Femur (tissue), 1 donor: ENCODE measurements around the gene RNF112.
"Not testable (repeated sequence)": the region's sequence is repeated elsewhere in the genome, so short reads cannot be mapped to it uniquely, and the experiment has no call there.

Experiments
- DNase-seq: peaks from one replicate; pipeline ENCODE4 v3.0.0-alpha.2; 2017

RNF112 gene

DNA sequence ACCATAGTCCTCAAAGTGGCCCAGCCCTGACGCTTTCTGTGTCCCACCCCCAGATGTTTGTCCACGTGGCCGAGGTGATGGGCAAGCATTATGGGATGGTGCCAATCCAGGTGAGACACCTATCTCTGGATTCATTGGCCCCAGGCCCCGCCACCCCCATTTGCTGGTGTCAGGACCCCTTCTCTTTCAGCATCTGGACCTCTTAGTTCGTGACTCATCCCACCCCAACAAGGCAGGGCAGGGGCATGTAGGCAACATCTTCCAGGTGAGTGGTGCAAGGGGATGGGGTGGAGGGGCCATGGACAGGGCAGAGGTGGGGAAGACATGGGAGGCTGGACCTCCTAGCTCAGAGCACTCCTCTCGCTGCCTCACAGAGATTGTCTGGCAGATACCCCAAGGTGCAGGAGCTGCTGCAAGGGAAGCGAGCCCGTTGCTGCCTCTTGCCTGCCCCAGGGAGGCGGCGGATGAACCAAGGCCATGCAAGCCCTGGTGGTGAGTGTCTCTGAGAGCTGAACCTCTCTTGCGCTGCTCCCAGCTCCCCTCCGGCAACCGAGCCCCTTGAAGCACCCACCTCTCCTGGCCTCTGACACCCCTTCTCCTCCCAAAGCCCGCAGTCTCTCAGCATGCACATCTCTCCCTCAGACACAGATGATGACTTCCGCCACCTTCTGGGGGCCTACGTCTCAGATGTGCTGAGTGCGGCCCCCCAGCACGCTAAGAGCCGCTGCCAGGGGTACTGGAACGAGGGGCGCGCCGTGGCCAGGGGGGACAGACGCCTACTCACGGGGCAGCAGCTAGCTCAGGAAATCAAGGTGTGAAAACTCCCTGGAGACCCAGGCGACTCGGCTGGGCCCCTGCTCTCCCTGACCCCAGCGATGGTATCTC, 3.6 kb downstream of the RNF112 start:
- no peak for DNase-seq

DNA sequence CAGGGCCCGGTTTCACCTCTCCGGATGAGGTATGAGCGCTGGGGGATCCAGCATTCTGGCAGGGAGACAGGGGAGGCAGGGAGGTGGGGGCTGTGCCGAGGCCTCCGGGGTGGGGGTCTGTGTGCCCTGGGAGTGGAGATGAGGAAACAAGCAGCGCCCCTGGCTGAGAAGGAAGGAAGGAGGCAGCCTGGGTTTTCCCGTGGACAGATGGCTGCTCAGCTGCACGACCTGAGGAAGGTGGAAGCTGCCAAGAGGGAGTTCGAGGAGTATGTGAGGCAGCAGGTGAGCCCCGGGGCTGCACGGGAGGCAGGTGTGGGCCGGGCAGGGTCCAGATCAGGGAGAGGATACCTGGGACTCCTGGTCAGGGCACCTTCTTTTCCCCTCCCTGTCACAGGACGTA, 4.3 kb downstream of the RNF112 start:
- no peak for DNase-seq

DNA sequence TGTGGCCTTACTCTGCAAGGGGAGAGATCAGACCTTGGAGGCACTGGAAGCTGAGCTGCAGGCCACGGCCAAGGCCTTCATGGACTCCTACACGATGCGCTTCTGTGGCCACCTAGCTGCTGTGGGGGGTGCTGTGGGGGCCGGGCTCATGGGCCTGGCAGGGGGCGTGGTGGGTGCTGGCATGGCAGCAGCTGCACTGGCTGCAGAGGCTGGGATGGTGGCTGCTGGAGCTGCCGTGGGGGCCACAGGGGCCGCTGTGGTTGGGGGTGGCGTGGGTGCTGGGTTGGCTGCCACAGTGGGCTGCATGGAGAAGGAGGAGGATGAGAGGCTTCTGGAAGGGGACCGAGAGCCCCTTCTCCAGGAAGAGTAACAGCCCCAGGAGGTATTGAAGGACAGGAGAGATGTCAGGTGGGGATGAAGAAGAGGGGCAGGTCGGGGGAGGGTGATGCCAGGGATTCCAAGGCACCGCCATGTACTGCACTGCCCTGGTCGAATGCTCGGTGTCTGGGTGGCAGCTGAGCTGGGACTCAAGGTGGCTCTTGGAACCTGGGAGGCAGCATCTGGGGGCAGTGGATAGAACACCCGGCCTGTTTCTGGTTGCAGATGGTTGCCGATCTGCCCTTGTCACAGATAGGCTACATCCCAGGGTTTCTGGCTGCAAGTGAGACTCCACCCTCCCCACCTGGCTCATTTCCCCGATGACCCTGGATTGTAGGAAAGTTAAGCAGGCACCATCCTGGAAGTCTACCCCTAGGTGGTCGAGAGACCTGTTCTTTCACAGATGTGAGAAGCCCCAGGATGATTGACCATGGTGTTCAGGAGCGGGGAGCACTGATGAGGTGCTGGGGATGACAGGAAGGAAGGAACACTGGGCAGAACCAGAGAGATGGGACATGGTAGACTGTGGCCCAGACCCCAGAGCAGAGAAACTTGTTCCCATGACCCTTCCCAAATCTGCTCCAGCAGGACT, 5.1 kb downstream of the RNF112 start:
- no peak for DNase-seq

DNA sequence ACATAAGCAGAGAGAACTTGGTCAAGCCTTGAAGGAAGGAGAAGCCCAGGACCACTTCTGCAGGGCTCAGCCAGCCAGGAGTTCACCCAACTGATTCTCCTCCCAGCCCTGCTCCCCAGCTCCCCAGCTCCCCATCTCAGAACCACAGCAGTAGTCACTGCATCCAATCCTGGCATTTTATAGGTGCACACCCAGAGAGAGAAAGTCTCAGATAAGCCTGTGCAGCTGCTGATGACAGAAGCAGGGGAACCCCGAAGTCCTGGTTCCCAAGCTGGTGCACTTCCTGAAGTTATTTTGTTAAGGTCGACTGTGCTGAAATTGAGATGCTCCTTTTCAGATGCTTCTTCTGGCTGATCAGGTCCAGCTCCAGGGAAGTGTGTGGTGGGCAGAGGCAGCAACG, 6.6 kb downstream of the RNF112 start:
- no peak for DNase-seq

DNA sequence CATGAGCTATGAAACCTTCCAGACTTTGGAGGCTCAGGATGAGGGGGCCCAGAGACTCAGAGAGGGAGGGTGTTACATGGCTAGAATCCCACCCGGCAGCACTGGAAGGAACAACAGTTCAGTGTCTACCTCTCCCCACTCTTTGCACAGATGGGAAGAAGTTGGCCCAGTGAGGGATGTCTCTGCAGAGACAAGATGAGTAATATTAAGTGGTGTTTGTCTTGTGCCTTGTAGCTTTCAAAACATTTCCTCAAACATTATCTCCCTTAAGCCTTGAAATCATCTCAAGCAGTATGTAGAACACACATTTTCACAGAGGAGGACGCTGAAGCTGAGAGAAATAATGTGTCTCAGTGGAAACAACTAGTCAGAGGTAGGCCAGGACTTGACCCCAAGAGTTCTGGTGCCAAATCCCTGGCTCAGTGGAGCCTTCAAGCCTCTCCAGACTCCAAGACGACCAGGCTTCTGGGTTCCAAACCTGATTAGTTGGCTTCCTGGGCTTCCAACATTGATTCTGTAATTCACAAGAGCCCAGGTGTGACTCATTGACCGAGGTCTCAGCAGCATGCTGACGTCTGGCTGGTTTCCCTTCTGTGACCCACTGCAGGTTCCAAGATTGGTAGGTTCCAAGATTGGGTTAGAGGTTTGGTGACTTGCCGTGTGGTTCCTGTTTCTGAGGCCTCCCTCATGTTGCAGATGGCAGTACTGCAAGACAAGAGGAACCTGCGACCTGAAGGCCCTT, 7.4 kb downstream of the RNF112 start:
- DNase-seq = no peak

DNA sequence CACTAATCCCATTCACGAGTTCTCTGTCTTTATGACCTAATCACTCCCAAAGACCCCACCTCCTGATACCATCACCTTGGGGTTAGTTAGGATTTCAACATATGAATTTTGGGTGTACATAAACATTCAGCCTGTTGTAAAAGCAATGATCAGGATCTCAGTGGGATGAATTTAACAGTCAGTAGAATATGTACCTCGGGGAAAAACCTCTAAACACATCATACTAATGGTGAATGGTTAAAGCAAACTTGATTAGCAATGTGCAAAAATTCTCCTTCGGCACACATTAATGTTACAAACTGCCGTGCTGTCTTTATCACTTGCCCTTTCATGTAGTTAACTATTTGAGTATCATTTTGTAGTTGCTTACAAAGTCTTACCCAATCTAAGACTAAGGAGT, 10.2 kb downstream of the RNF112 start:
- no peak for DNase-seq

DNA sequence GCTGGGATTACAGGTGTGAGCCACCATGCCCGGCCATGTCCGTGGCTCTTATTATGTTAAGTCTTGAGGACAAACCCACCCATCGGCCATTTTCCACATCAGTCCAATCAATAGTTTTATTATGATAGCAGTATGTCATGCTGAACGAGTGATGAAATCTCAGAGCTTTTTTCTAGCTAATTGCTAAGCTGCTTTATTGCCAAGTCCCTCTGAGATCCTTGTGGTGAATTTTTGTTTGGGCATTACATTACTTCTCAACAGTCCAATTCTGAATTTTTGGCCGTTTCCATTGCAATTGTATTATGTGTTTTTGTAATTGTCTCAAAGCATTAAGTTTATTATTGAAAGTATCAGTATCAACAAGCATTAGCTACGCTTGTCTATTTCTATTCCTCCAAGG, 10.9 kb downstream of the RNF112 start:
- DNase-seq = no peak

DNA sequence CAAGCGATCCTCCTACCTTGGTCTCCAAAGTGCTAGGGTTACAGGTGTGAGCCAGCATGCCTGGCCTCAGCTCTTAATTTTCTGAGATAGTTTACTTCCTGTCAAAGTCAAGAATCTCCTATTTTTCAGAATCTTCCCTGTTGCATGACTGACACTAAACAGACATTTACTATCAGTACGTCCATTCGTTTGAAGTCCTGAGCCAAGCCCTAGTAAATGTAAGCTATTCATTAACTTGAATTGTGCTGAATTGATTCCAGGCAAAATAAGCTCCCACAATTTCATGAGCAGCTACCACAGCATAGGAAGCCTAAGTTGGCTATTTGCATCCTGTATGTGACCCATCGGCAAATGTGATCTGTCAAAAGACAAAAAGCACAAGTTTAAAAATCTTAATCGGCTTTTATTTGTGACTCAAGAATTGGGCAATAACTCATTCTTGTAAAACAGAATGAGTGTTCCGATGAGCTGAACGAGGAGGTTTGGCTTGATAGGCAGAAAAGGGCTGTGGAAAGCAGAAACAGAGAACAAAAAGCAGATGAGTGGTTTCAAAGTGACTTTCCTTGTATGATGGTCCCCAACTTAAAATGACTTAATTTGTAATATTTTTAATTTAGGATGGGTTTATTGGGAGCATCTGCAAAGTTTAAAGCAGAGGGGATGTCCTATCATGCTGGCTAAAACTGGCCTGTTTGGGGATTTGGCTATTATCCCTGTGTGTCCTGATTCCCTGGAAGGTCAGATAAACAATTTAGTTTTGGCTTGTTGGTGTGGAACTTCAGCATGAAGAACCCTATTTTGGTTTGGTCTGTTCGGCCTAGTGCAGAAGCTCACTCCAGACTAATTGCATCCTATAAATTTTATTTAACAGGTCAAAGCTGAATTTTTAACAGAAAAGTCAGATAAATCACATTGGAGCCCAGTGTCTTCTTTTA, 14.2 kb downstream of the RNF112 start:
- DNase-seq = no peak

DNA sequence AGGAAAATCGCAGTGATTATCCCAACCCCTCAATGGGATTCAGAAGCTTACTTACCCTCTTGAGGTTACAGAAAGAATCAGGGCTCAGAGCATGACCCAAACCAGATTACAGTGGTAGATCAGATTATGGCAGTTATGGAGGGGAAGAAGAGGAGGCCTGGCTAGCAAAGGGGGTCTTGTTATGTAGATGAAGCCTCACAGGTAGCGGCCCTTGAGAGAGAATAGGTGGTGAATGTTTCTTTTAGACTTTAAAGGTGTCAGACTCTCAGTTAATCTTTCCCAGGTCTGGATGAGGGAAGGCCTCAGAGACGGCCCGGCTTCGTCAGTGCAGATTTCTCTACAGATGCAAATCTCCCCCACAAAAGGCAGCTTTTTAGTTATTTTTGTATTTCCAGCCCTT, 15.6 kb downstream of the RNF112 start:
- DNase-seq = no peak

DNA sequence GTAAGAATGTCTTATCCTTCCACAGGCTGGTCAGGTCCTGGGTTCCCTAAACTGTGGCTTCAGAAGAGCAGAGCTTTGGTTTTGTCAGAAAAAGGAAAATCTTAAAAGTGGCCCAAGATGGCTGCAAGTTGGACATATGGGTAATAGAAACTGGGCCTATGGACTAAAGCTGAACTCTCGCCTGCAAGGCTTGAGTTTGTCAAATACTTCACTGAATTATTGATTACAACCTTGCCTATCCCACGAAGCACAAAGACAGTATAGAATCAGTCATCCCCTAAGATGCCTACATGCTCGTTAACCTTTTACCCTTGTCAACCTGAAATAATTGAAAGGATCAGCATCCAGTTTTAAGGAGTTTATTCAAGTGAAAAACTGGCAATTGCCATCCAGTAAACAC, 20.7 kb downstream of the RNF112 start:
- DNase-seq = no peak

DNA sequence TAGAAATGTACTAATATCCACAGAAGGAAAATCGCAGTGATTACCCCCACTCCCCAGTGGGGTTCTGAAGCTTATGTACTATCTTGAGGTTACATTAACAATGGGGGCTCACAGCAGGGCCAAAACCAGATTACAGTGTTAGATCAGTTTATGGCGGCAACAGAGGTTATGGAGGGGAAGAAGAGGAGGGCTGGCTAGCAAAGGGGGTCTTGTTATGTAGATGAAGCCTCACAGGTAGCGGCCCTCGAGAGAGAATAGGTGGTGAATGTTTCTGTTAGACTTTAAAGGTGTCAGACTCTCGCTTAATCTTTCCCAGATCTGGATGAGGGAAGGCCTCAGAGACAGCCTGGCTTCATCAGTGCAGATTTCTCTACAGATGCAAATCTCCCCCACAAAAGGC, 22.2 kb downstream of the RNF112 start:
- no peak for DNase-seq

DNA sequence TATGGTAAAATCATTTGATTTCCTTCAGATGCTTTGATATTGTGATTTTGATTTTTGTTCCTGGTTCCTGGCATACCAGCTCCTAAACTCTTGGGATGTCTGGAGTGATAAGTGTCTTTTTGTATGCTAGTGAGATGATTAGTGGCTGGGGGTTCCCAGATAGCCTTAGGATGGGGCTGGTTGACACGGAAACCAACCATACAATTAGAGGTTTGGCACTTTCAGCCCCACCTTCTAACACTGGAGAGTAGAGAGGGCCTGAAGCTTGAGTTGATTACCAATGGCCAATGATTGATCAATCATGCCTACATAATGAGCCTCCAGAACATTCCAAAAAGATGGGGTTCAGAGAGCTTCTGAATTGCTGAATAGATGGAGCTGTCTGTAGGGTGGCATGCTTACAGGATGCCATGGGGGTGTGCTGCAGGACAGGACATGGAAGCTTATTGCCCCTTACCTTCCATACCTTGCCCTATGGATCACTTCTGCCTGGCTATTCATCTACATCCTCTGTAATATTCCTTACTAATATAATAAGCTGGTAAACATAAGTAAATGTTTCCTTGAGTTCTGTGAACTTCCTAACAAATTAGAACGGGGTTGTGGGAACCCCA, 22.8 kb downstream of the RNF112 start:
- no peak for DNase-seq

DNA sequence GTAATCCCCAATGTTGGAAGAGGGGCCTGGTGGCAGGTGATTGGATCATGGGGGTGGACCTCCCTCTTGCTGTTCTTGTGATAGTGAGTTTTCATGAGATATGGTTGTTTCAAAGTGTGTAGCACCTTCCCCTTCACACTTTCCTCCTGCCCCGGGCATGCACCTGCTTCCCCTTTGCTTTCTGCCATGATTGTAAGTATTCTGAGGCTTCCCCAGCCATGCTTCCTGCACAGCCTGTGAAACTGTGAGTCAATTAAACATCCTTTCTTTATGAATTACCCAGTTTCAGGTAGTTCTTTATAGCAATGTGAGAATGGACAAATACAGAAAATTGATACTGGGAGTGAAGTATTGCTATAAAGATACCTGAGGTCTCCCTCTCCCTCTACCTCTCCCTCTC, 29.4 kb downstream of the RNF112 start:
- DNase-seq = no peak

DNA sequence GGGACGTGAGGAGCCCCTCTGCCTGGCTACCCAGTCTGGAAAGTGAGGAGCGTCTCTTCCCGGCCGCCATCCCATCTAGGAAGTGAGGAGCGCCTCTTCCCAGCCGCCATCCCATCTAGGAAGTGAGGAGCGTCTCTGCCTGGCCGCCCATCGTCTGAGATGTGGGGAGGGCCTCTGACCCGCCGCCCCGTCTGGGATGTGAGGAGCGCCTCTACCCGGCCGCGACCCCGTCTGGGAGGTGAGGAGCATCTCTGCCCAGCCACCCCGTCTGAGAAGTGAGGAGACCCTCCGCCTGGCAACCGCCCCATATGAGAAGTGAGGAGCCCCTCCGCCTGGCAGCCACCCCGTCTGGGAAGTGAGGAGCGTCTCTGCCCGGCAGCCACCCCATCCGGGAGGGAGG, 30.3 kb downstream of the RNF112 start:
- DNase-seq = not testable (repeated sequence)

DNA sequence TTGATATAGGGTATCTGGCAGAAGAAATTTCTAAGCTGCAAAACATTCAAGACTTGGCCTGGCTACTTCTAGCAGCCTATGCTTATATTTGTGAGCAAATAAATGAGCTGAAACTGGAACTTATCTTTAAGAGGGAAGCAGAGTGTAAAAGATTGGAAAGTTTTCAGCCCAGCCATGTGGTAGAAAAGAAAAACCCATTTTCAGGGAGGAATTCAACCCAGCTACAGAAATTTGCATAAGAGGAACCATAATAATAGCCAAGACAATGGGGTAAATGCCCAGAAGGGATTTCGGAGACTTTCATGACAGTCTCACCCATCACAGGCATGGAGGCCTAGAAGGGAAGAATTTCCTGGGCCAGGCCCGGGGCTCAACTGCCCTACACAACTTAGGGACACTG, 31.7 kb downstream of the RNF112 start:
- no peak for DNase-seq

DNA sequence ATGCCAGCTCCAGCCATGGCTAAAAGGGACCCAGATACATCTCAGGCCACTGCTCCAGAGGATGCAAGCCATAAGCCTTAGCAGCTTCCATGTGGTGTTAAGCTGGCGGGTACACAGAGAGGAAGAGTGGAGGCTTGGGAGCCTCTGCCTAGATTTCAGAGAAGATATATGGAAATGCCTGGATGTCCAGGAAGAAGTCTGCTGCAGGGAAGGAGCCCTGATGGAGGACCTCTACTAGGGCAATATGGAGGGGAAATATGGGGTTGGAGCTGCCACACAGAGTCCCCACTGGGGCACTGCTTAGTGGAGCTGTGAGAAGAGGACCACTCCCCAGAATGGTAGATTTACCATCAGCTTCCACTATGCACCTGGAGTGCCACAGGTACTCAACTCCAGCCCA, 32.1 kb downstream of the RNF112 start:
- DNase-seq = no peak

DNA sequence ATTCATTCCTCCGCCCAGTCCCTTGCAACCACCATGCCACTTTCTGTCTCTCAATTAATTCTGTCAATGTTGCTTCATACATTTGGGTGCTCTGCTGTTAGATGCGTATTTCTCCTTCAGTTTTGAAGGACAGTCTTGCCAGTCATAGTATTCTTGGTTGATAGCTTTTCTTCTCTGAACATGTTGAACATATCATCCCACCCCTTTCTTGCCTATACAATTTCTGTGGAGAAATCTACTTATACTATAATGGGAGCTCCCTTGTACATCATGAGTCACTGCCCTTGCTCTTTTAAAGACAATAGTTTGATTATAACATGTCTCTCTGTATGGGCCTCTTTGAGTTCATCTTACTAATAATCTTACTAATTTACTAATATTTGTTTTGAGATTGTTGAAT, 34.1 kb downstream of the RNF112 start:
- no peak for DNase-seq

DNA sequence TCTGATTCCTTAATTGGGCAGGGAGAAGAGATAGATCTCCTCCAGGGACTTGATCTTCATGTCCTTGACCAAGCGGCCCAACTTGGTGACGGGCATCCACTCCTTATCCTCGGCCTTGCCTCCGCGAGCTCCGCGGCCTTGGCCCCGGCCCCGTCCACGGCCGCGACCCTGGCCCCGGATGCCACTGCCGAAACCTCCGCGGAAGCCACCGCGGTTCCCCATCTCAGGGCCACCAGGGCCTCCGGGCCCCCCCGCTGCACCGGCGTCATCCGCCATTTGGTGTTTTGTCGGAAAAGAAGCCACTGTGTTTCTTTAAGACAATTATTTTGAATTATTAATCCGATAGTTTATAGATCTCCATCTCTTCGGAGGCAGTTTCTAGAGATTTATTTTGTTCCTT, 35.5 kb downstream of the RNF112 start:
- DNase-seq = not testable (repeated sequence)

DNA sequence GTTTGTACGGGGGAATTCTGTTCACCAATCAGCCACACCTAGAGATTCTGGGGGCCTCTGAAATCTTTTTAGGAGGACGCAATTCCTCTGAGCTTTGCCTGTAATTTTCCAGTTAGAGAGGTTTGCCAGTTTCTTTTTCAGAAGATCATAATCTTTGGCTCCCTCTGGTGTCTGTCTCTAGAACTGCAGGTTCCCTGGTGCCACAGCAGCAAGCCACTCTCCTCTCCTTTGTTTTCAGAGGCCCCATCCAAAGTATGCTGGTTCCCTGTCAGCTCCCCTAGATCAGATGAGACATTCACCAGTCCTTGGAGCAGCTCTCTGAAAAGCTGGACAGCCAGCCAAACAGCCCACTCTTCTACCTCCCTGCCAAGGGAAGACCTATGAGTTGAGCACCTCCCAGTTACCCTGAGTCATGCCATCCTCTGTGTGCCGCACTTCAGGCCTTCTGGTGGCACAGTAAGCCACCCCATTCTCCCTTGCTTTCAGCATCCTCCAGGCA, 36.1 kb downstream of the RNF112 start:
- peak; percentile 80 for DNase-seq

DNA sequence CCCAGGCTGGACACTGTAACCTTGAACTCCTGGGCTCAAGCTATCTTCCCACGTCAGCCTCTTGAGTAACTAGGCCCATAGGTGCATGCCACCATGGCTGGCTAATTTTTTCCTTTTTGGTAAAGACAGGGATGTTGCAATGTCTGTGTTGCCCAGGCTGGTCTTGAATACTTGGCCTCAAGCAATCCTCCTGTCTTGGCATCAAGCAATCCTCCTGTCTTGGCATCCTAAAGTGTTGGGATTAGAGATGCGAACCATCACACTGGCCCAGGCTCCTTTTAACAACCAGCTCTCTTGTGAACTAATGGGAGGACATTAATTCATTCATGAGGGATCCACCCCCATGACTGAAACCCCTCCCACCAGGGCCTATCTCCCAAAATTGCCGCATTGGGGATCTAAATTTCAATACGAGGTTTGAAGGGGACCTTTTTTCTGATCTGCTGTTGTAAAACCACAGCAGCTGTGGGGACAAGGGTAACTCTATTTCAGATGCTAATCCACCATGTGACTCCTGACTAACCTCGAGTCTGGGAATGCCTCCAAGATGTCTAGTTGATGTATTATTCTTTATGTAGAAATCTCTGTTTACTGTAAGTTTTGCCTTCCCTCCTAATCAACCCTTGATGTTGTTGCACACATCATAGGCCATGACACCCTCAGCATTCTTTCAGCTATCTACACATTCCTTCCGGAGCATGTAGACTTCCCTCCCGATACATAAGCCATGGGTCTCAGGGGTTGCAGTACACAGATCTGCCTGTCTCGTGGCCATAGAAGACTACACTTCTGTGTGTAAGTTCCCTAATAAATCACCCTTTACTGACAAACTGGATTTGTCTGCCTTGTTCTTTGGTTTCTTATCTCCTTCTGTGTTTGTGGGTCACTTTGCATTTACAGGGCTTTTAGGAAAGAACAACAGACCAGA, 37.6 kb downstream of the RNF112 start:
- peak; percentile 48 for DNase-seq
